HG03460 (cell line): ENCODE data around the gene SERPINB10.
A peak's percentile ranks its signal among the peaks of the same experiment; 100 is the strongest.
"Not testable (repeated sequence)": the region's sequence is repeated elsewhere in the genome, so short reads cannot be mapped to it uniquely, and the experiment has no call there.

Source experiments
- ATAC-seq: cut with Tn5 transposase; IDR thresholded peaks from one replicate; pipeline ENCODE4 v1.9.1; 2021; ENCODE audit not compliant: unreplicated experiment

The SERPINB10 gene

GRCh38 chr18:63940008-63940407, 32.2 kb downstream of the SERPINB10 start:
- ATAC-seq: no peak

GRCh38 chr18:63940543-63941050, 32.8 kb downstream of the SERPINB10 start:
- ATAC-seq: not testable (repeated sequence)

GRCh38 chr18:63947051-63947790, 39.5 kb downstream of the SERPINB10 start:
- no peak for ATAC-seq

- peak; percentile 87 for ATAC-seq
Observed at GRCh38 chr18:63949068-63949737, 41.4 kb downstream of the SERPINB10 start, which contains the start of gene HMSD. HMSD (plus strand) TSS chr18:63949301; CDS start chr18:63953456, 4,155 bp downstream.

- peak; percentile 40 for ATAC-seq
Observed at GRCh38 chr18:63951302-63951705, 43.5 kb downstream of the SERPINB10 start.

GRCh38 chr18:63953811-63954210, 46.1 kb downstream of the SERPINB10 start:
- no peak for ATAC-seq

GRCh38 chr18:63956755-63957154, 49.0 kb downstream of the SERPINB10 start:
- no peak for ATAC-seq

GRCh38 chr18:63960891-63961290, 53.1 kb downstream of the SERPINB10 start:
- no peak for ATAC-seq

- no peak for ATAC-seq
Observed at GRCh38 chr18:63961435-63961980, 53.8 kb downstream of the SERPINB10 start.

GRCh38 chr18:63962137-63962536, 54.4 kb downstream of the SERPINB10 start:
- no peak for ATAC-seq

GRCh38 chr18:63963615-63964256, 56.0 kb downstream of the SERPINB10 start:
- ATAC-seq: peak; percentile 79

GRCh38 chr18:63964908-63965307, 57.1 kb downstream of the SERPINB10 start:
- ATAC-seq: no peak

GRCh38 chr18:63965716-63966330, 58.1 kb downstream of the SERPINB10 start:
- no peak for ATAC-seq

GRCh38 chr18:63969942-63970808, 62.4 kb downstream of the SERPINB10 start, which contains the start of gene SERPINB8:
SERPINB8 (plus strand) TSS chr18:63970081; CDS start chr18:63978309, 8,228 bp downstream.
- peak; percentile 90 for ATAC-seq

GRCh38 chr18:63970809-63971205, 63.0 kb downstream of the SERPINB10 start:
- ATAC-seq: peak; percentile 4

GRCh38 chr18:63971320-63972001, 63.7 kb downstream of the SERPINB10 start:
- ATAC-seq: no peak

- ATAC-seq: no peak
Observed at GRCh38 chr18:63972002-63972376, 64.2 kb downstream of the SERPINB10 start.

GRCh38 chr18:63974991-63975390, 67.2 kb downstream of the SERPINB10 start:
- no peak for ATAC-seq

- no peak for ATAC-seq
Observed at GRCh38 chr18:63975628-63976027, 67.9 kb downstream of the SERPINB10 start.
